ENCODE measurements around the gene ZCCHC14.

Gene ZCCHC14

DNA sequence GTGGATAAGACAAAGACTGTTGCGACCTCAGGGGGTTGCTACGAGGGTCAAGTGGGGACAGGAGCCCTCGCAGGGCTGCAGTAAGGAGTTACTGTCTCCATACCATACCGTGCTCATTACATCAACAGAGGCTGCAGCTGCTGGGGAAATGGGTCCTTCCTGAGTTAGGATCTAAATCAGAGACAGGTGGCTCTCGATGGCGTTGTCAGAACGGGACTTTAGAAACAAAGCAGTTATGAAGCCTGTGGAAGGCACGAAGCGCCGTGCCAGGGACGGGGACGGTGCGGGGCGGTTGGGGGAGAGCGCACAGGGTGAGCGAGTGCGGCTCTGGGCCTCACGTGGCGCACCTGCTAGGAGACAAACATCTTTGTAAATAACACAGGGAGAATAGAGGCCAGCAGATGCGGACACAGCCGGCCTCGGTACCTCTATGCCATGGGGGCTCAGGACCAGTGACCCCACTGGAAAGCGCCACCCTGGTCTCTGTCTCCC lies 34.4 kb downstream of the ZCCHC14 start:
- DNase-seq = no peak

DNA sequence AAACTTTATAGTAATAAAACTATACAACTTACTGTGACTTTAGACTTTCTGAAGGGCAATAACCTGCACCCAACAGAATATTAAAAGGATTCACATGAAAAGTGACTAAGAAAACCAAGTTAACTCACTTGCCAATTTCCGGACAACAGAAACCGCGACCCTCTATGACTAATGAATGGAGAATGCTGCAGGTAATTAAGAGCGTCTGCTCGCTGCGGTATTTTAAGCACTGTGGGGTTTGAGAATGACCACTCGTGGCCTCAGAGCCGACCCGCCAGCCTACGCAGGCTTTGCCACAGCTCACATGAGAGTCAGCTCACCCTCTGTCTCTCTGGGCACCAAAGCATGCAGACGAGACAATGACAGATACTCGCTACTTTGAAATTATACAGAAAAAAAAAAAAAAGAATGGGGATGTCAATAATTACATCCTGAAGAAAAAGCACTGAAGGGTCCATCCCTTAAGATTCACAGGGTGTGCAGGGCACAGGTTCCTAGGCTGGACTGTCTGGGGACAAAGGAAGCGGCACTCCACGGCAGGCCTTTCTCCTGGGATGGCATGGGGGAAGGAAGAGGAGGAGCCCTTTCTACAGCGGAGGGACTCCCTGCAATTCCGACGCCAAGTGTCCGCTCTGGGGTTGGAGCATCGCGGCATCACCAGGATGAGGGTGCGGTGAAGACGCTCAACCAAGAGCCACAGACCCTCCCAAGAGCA lies 35.0 kb downstream of the ZCCHC14 start:
- no peak for DNase-seq

DNA sequence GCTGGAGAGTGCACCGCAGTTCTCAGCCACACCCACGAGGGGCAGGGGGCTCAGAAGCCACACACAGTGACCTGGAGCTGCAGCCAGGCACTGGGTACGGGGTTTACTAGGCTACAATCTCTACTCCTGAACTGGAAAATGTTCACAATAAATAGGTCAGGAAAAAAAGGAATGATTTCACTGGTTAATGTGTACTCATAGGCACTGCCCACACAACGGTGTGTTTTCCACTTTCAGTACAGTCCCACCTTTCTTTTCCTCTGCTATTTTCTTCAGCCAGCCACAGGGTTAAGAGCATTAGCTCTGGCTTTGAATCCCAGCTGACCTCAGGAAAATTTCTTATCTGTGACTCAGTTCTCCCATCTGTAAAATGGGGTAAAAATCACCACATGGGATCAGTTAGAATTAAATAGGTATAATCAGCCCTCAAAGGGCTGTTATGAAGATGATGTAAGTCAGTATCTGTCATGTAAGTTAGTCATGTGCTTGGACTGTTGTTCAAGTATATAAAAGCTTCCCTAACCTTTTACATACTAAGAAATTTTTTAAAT lies 35.7 kb downstream of the ZCCHC14 start:
- DNase-seq = no peak

DNA sequence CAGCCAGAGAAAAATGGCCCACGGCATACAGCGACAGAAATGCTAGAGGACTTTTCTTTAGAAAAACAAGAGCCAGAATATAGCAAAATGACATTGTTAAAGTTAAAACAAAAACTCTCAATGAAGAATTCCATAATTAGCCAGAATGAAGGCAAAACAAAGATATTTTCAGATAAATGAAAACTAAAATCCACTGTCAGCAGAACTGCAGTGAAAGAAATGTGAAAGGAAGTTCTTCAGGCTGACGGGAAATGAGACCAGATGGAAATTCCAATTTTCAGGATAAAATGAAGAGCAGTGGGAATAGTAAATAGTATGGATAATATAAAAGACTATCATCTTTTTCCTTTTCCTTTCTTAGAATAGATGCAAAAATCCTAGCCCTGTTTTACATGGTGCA lies 38.4 kb downstream of the ZCCHC14 start:
- no peak for DNase-seq

DNA sequence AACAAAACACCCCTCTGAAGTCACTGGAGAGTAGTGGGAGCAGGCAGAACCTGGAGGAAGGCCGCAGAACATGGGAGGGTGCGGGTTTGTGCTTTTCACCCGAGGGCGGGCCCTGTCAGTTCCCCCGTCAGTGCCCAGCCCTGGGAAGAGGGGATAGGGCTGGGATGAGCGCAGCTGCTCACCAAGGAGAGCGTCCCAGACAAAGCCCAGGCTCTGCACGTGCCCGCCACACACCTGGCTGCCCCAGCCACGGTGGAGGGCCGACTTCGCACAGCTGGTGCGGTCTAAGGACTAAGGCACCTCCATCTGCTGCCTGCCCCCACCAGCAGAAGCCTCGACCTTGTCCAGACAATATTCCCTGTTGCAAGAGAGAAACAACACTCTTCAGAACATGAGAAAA lies 39.5 kb downstream of the ZCCHC14 start:
- DNase-seq = no peak

DNA sequence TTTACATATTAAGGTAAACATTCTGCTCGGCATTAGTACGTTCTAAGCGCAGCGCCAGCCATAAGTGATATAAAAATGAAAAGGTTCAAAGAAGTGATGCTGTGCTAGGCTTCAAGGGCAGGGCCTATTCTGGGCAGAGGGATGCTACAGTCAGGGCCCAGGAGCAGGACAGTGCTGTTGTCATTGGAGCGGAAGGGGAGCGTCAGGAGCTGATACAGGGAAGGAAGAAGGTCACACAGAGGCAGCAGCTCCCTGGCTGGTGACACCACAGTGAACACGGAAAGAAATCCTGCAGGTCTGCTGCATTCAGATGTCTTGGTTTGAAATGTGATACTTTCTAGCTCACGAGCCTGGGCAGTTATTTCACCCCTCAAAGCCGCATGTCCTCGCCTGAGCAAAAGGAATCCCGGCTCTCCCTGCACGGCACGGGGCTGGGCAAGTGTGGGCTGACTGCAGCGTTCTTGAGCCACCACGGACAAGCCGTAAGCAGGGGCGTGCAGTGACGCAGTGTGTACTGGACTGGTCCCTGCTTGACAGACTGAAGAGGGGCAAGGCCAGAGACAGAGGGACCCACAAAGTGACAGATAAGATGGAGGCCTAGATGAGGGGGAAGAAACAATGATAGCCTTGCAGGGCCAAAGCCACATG lies 41.1 kb downstream of the ZCCHC14 start:
- no peak for DNase-seq

DNA sequence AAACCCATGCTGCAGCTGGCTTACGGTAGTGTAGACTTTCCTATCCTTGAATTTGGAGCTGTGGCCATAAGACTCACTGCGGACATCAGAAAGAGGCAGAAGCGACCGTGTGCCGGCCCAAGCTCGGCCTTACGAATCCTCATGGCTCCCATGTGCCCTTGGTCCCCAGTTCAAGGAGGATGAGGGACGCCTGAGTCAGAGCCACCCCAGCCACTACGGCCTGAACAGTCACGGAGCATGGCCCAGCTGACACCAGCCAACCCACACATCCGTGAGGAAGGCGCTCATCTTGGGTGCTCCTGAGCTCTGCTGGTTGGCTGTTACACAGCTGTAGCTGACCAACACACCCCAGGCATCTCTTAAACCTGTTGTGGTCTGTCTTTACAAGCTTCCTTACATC lies 44.0 kb downstream of the ZCCHC14 start:
- no peak for DNase-seq

DNA sequence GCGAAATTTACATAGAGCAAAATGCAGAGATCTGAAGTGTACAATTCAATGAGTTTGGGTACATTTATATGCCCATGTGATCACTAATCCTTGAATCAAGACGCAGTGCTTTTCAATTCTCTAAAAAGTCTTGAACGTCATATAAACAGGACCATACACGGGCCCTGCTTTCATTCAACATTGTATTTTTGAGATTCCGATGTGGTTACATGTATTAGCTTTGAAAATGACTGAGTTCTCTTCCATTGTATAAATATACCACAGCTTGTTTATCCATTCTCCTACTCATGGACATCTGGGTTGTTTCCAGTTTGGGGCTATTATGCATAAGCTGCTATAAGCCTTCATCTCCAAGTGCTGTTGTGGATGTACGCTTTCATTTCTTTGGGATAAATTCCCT lies 45.5 kb downstream of the ZCCHC14 start:
- no peak for DNase-seq

DNA sequence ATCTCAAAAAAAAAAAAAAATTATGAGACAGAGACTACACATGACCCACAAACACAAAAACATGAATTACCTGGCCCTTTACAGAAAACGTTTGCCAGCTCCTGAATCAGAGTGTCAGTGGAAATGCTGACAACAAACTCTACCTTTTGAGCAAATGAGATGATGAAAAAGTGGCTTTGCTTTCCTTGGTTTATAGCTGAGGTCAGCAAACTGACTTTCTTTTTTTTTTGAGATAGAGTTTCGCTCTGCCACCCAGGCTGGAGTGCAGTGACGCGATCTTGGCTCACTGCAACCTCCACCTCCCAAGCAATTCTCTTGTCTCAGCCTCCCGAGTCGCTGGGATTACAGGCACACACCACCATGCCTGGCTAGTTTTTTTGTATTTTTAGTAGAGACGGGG lies 46.3 kb downstream of the ZCCHC14 start:
- DNase-seq = no peak

DNA sequence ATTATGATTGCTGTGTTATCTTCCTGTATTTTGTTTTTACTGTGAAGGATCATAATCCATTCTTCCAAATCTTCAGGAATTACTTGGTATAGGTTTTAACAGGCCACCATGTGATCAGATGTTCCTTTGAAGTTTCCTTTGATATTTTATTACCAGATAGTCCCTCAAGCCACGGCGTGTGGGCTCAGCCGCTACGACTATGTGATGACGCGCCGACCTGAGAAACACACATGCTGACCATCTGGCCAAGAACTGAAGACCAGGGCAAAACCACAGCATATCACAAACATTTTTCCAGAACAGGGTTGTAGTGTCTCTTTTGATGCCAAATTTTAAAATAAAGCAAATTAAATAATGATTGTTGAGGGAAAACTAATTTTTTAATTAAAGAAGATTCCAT lies 47.3 kb downstream of the ZCCHC14 start:
- no peak for DNase-seq

DNA sequence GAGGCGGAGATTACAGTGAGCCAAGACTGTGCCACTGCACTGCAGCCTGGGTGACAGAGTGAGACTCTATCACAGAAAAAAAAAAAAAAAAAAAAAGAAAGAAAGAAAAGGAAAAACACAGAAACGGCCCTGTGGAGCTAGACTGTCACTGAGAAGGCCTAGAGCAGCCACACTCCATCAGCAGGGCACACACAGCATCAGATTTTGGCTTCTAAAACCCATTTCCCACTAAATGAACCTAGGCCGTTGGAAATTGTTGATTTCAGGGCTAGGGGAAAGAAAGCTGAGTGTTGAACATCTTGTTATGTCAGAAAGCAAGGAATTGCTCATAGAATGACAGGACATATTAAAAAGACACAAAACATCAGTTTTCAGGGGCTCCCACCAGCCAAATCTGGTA lies 48.9 kb downstream of the ZCCHC14 start:
- DNase-seq = no peak

DNA sequence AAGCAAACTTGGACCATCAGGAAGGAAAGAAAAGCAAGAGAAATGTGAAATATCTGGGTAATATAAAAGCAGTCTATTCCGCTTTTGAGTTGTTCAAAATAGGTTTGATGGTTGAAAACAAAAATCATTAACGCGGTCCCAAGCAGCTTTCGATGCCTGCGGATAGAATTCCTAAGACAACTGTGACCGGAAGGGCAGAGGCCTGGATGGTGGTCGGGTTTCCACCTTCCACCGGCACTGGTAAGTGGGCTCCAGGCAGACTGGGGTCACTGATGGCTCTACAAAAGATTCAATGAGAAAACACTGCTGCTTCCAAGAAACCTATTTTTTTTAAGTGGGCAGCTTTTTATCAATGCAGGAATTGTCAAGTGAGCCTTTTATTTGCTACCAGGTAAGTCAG lies 49.8 kb downstream of the ZCCHC14 start:
- DNase-seq = no peak

DNA sequence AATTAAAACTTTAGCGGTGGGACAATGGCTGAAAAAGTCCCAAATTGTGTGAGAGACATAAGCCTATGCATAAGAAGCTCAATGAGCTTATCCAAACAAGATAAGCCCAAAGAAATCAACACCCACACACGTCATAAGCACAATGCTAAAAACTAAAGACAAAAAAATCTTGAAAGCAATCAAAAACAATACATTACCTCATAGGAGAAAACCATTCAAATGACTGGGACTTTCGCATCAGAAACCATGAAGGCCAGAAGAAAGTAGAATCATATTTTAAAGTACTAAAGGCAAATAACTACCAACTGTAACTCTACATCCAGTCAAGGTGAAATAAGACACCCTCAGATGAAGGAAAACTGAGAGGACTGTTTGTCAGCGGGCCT lies 50.2 kb downstream of the ZCCHC14 start:
- DNase-seq = no peak

DNA sequence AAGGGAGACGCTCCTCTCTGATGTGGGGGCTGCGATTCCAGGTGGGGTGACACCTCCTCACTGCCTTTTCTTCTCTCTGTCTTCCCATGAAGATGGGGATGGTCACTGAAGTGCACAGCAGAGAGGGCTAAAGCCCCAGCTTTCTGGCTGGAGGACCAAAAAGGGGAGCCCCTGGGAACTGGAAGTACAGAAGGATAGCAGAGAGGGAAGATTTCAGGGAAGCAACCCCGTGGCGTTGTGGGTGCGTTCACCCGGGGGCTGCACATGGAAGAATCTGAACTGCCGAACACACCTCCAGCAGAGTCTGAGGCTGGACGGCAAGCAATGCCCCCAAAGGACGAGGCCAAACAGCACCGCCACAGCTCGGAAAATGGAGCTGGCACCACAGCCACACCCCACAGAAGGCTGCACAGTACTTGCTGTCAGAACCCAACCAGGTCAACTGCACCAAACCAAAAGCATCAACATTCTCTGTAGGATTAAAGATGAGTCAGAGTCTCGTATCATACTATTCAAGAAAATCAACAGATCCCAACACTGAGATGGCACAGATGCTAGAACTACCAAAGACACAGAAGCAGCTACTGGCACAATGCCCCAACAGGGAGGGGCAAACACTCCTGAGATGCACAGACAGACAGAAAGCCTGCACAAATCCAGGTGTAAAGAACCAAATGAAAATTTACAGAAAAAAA lies 50.8 kb downstream of the ZCCHC14 start:
- no peak for DNase-seq

DNA sequence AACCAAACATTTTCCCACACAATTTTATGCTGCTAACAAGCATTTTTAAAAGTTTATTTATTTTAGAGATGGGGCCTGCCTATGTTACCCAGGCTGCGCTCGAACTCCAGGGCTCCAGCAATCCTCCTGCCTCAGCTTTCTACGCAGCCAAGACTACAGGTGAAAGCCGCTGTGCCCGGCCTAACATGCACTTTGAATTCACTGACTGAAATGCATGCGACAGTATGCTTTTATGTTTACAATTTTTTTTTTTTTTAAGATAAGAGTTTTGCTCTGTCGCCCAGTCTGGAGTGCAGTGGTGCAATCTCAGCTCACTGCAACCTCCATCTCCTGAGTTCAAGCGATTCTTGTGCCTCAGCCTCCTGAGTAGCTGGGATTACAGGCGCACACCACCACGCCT lies 52.9 kb downstream of the ZCCHC14 start:
- DNase-seq = no peak

DNA sequence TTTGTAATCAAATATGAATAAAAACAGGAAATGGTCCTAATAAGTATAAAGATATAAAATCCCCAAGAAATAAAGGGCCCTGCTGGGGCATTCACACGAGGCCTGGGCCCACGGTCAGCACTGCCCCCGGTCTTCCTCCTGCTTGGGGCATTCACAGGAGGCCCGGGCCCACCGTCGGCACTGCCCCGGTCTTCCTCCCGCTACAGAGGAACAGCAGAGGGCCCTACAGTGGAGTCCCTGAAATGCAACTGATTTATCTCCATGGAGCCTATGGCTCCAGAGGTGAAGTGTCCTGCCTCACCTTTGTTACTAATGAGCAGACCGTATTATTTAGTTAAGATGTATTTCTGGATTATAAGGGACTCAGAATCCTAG lies 54.2 kb downstream of the ZCCHC14 start:
- DNase-seq = no peak

DNA sequence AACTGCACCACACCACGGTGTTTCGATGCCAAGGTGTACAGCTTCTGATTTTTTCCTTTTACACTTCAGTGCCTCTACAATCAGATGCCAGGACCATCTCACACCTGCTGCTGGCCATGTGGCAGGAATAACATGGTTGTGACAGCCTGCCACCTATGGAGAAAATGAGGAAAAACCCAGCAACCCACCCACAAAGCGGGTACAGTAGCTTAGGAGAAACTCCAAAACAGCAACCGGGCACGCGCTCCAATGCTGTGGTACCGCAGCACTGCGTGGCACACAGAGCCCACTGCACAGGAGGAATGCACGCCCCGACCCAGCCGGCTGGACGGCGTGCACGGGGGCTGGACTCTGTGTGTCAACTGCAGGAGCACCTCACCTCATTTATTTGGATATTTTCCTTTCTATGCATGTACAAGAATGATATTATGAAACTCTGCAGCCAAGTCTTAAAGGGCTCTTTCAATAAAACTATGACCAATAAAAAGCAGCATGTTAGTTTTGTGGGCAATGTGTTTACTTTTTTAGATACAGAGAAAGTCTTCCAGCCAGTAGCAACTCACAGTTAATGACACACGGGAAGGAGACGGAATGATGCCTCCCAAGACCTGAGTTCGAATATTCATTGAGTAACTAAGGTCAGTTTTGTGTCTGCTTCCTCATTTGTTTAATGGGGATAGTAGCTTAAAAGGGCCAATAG lies 54.8 kb downstream of the ZCCHC14 start:
- DNase-seq = no peak

DNA sequence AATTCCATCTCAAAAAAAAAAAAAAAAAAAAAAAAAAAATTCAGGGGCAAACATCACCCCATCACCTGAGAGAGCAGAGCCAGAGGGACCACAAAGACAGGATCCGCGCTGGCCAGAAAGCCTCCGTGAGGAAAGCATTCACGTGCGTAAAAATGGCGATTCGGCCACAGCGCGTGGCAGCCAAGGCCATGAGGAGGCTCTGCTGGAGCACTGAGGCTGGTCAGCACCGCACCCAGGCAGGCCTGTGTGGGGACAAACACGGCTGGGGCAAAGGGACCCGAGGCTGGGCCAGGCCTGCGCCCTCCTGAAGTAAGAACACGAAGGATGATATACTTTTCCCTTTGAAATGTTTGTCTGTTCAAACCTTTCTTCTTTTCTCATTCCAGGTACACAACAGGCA lies 55.5 kb downstream of the ZCCHC14 start:
- no peak for DNase-seq

DNA sequence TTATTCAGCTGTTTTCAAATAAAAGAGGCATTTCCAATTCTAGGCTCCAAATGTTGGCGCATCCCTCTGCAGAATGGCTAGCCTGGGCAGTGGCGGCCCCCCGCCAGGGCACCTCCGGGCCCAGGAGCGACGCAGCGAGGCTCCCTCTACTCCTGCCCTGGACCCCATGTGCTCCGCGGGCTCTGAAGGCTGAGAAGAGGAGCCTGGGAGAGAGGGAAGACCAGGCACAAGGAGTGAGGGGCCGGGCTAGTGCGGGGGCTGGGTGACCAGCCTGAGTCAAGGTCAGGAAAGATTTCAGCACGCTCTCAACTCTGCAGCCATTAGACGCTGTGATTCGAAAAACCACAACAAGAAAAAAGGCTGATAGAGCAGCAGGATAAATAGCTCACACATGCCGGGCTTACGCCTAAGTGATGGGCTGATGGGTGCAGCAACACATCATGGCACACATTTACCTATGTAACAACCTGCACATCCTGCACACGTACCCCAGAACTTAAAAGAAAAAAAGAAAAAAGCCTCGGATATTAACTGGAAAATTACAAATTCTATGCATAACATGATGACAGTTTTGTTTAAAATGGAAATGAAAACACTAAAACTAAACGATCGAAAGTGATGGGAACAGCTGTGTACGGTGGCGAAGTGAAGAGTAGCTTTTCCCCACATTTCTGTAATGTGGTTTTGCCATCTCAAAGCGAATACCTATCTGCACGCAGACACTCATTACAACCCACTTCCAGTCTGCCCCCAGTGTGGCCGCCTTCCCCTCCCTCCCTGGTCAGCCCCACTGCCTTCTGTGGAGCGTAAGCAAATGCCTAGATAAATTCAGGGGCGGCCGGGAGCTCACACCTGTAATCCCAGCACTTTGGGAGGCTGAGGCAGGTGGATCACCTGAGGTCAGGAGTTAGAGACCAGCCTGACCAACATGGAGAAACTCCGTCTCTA lies 56.3 kb downstream of the ZCCHC14 start:
- DNase-seq = no peak

DNA sequence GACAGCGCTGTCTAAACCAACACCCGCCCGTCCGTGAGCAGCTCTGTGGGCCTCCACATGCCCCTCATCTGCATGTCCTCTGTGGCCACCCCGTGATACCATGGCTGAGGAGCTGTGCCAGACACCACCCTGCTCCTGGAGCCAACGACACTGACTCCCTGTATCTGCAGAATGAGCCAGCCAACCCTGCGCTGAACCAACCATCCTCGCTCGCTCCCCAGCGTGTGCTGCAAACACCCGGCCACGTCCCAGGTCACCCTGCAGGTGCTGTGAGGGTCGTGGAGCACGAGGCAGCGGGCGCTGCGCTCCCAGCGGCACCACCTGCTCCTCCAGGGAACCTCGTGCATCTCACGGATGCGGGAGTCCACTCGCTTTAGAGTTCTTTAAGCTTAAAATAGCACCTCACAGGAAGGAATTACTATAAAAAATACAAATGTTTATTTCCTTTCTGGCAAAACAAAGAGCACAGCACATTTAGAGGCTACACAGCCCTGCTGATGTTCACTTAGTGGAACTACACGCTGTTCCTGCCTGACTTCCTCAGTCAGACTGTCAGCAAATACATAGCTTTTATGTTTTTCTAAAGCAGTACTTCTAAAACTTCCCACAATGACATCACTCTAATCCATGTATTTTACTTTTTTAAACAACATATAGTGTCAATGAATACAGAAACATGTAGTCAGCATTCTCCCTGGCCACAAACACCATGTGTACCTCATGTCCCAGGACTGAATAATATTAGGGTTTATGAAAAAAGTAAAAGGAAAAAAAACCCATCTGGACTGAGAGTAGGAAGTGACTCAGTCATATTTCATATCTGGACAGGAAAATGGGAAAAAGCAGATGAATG lies 57.2 kb downstream of the ZCCHC14 start:
- no peak for DNase-seq

All from anterior cingulate cortex (tissue), 58 donors.